Mammary epithelial cell (primary cell): ENCODE data around the gene ACTL8.

Experiments
- EZH2 ChIP-seq: IDR thresholded peaks from 2 replicates; pipeline ENCODE4 v1.6.1; 2012; ENCODE audit warnings: low read length, inconsistent platforms, borderline replicate concordance
- TF ChIP-seq, protein P1 (sequence below), 2 donors: IDR thresholded peaks in 1 of 2; conservative IDR thresholded peaks in 1 of 2; 2 replicates each; pipeline ENCODE4 v1.5.1; 2011 to 2012; ENCODE audit warnings: inconsistent platforms in 2 of 2, low read length in 2 of 2, mild to moderate bottlenecking in 2 of 2, control low read depth in 1 of 2, low read depth in 1 of 2; ENCODE audit not compliant: insufficient read depth in 1 of 2; ENCODE audit errors: extremely low read depth in 1 of 2

DNA sequence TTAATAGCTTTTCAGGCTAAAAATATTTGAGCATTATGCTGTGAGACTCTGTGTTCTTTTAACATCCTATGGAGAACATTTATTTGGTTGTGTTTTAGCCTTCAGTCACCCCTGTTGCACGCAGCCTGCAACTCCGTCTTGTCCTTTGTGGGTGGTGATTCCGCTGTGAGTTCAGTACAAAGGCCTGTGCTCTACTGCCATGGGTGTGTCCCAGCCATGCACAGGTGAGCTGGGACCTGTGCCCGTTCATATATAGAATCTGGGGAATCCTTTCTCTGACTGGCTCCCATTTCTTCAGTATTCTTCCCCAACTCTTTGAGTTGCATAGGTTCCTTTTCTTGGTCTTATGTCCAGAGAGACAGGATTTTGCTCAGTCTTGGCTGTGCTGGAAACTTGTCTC is 61.4 kb downstream of the ACTL8 start:
- TF ChIP-seq, protein P1, sequence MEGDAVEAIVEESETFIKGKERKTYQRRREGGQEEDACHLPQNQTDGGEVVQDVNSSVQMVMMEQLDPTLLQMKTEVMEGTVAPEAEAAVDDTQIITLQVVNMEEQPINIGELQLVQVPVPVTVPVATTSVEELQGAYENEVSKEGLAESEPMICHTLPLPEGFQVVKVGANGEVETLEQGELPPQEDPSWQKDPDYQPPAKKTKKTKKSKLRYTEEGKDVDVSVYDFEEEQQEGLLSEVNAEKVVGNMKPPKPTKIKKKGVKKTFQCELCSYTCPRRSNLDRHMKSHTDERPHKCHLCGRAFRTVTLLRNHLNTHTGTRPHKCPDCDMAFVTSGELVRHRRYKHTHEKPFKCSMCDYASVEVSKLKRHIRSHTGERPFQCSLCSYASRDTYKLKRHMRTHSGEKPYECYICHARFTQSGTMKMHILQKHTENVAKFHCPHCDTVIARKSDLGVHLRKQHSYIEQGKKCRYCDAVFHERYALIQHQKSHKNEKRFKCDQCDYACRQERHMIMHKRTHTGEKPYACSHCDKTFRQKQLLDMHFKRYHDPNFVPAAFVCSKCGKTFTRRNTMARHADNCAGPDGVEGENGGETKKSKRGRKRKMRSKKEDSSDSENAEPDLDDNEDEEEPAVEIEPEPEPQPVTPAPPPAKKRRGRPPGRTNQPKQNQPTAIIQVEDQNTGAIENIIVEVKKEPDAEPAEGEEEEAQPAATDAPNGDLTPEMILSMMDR (conservative IDR thresholded peaks at IDR 0.05 in 1 of 2, IDR thresholded peaks at IDR 0.05 in 1 of 2; ENCODE audit: extremely low read depth in 1 of 2, insufficient read depth in 1 of 2, low read depth in 1 of 2, low read length in 2 of 2) = no peak
- TF ChIP-seq EZH2 = no peak
